Gastrocnemius medialis (tissue), 4 donors: Measurements from ENCODE around the gene NTMT1.

Experiments
- POLR2A ChIP-seq, 2 donors: fragments of 450-650 bp; IDR thresholded peaks; one replicate each; pipeline ENCODE4 v1.6.1; 2017; ENCODE audit warnings: antibody characterized with exemption in 2 of 2, mild to moderate bottlenecking in 2 of 2, moderate library complexity in 2 of 2
- TF ChIP-seq, protein P1 (sequence below), 5 experiments: fragments of 450-650 bp in 3 of 5; fragments of 200-600 bp in 2 of 5; sonication (generic) in 2 of 5; IDR thresholded peaks in 4 of 5; conservative IDR thresholded peaks in 1 of 5; 1 replicate in 4 of 5; 2 replicates in 1 of 5; pipeline ENCODE4 v1.5.1; 2016 to 2019; ENCODE audit warnings: antibody characterized with exemption in 5 of 5, mild to moderate bottlenecking in 3 of 5, moderate library complexity in 3 of 5

DNA sequence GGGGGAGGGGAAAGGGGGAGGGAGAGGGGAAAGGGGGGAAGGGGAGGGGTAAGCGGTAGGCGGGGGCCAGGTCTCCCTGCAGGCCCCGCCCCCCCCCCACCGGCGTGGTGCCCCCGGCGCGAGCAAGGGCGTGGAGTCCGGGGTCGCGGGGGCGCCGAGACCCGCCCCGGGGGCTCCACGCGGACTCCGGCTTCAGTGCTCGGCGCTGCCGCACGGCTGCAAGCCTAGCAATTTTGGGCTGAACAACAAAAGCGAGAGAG is 15.8 kb upstream of the NTMT1 start:
- TF ChIP-seq POLR2A (IDR thresholded peaks at IDR 0.05) = no peak
- TF ChIP-seq, protein P1, sequence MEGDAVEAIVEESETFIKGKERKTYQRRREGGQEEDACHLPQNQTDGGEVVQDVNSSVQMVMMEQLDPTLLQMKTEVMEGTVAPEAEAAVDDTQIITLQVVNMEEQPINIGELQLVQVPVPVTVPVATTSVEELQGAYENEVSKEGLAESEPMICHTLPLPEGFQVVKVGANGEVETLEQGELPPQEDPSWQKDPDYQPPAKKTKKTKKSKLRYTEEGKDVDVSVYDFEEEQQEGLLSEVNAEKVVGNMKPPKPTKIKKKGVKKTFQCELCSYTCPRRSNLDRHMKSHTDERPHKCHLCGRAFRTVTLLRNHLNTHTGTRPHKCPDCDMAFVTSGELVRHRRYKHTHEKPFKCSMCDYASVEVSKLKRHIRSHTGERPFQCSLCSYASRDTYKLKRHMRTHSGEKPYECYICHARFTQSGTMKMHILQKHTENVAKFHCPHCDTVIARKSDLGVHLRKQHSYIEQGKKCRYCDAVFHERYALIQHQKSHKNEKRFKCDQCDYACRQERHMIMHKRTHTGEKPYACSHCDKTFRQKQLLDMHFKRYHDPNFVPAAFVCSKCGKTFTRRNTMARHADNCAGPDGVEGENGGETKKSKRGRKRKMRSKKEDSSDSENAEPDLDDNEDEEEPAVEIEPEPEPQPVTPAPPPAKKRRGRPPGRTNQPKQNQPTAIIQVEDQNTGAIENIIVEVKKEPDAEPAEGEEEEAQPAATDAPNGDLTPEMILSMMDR (IDR thresholded peaks at IDR 0.05 in 4 of 5, conservative IDR thresholded peaks at IDR 0.05 in 1 of 5) = no peak
